D721Med (cell line): ENCODE measurements around the gene SKAP1.

Experiments used
- DNase-seq: peaks from one replicate; pipeline ENCODE4 v3.0.0; 2011; ENCODE audit warnings: low spot score; ENCODE audit not compliant: insufficient read length
- FAIRE-seq: peaks from 2 replicates; lab custom pipeline; 2011; peaks lifted over from hg19 to GRCh38; lab: Jason Lieb, UNC
- CTCF ChIP-seq: IDR thresholded peaks from 2 replicates; pipeline ENCODE4 v1.5.1; 2012; ENCODE audit warnings: mild to moderate bottlenecking, control low read depth; ENCODE audit not compliant: insufficient read depth; ENCODE audit errors: missing control alignments

Gene SKAP1

GRCh38 chr17:48283411-48283810 is 146.6 kb downstream of the SKAP1 start:
- FAIRE-seq (no peak), DNase-seq (no peak)

GRCh38 chr17:48282303-48282702 is 147.7 kb downstream of the SKAP1 start:
- DNase-seq: no peak
- no peak for TF ChIP-seq CTCF
- no peak for FAIRE-seq

More at GRCh38 chr17:48283411-48283810, 146.6 kb downstream of the SKAP1 start:
- no peak for TF ChIP-seq CTCF

- no peak for DNase-seq
- no peak for FAIRE-seq
- TF ChIP-seq CTCF: no peak
Measured at GRCh38 chr17:48278760-48279491, 151.1 kb downstream of the SKAP1 start.

- no peak for TF ChIP-seq CTCF
- DNase-seq: no peak
- no peak for FAIRE-seq
Measured at GRCh38 chr17:48276776-48277175, 153.2 kb downstream of the SKAP1 start.

GRCh38 chr17:48270899-48271298 is 159.1 kb downstream of the SKAP1 start:
- no peak for DNase-seq
- FAIRE-seq: no peak
- TF ChIP-seq CTCF: no peak

- FAIRE-seq (no peak), DNase-seq (no peak)
- no peak for TF ChIP-seq CTCF
Measured at GRCh38 chr17:48269209-48269608, 160.8 kb downstream of the SKAP1 start.

- no peak for TF ChIP-seq CTCF
- DNase-seq (no peak), FAIRE-seq (no peak)
Measured at GRCh38 chr17:48263731-48264035, 166.3 kb downstream of the SKAP1 start.
